ENCODE measurements around the gene TMEM273.
"Not testable (repeated sequence)": the region's sequence is repeated elsewhere in the genome, so short reads cannot be mapped to it uniquely, and the experiment has no call there.

The TMEM273 gene

DNA sequence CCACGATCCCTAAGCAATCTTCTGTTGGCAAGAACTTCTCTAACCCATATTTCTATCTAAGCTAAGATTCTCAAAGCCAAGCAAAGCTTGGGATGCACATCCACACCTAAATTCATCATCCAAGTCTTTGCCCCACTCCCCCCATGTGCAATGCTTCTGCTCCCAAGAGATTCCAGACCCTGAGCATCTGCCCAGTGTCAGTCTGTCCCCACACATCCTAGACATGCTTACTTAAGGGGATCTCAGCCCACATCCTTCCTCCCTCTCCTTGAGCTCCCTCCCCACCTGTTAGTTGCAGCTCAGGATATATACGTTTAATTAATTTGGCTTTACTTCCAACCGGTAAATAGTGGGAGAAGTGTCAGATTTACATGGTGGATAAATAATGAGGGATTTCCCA, 17.0 kb upstream of the TMEM273 start:
- no peak overlapping the region for H3K4me3 Mint-ChIP-seq
- no peaks in the 10 kb centered on the region for H3K4me1 Mint-ChIP-seq
- H3K27ac Mint-ChIP-seq, result no peak overlapping the region
- H3K9me3 Mint-ChIP-seq, result peaks cover 6% of the 10 kb centered on the region
- H3K27me3 Mint-ChIP-seq (ENCODE audit: low read depth), result peaks cover 18% of the 10 kb centered on the region
- H3K36me3 Mint-ChIP-seq (ENCODE audit: low read depth), result no peaks in the 10 kb centered on the region
- TF ChIP-seq, protein P1, sequence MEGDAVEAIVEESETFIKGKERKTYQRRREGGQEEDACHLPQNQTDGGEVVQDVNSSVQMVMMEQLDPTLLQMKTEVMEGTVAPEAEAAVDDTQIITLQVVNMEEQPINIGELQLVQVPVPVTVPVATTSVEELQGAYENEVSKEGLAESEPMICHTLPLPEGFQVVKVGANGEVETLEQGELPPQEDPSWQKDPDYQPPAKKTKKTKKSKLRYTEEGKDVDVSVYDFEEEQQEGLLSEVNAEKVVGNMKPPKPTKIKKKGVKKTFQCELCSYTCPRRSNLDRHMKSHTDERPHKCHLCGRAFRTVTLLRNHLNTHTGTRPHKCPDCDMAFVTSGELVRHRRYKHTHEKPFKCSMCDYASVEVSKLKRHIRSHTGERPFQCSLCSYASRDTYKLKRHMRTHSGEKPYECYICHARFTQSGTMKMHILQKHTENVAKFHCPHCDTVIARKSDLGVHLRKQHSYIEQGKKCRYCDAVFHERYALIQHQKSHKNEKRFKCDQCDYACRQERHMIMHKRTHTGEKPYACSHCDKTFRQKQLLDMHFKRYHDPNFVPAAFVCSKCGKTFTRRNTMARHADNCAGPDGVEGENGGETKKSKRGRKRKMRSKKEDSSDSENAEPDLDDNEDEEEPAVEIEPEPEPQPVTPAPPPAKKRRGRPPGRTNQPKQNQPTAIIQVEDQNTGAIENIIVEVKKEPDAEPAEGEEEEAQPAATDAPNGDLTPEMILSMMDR (IDR thresholded peaks at IDR 0.05; ENCODE audit: unreplicated experiment in 3 of 3), result no peak

DNA sequence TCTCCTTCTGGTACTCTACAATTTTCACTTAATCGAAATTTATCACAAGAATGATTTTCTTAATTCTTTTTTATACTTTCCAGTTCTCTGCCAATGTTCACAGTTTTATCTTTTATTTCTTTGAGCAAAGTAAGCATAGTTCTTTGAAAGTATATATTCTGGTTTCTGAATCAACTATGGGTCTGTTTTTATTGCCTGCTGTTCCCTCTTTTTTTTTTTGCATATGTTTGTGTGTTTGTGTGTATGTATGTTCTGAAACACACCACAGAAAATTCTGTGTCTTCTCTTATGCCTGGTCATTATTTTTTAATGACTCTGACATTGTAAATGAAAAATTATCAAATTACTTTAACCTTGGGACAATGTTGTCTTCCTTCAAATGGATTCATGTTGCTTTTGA, 15.9 kb upstream of the TMEM273 start:
- no peak overlapping the region for H3K4me3 Mint-ChIP-seq
- H3K9me3 Mint-ChIP-seq, result peaks cover 6% of the 10 kb centered on the region
- H3K36me3 Mint-ChIP-seq (ENCODE audit: low read depth), result no peaks in the 10 kb centered on the region
- TF ChIP-seq, protein P1 (IDR thresholded peaks at IDR 0.05; ENCODE audit: unreplicated experiment in 3 of 3), result no peak
- H3K27ac Mint-ChIP-seq, result no peak overlapping the region
- H3K4me1 Mint-ChIP-seq, result no peaks in the 10 kb centered on the region
- H3K27me3 Mint-ChIP-seq (ENCODE audit: low read depth), result peaks cover 22% of the 10 kb centered on the region

DNA sequence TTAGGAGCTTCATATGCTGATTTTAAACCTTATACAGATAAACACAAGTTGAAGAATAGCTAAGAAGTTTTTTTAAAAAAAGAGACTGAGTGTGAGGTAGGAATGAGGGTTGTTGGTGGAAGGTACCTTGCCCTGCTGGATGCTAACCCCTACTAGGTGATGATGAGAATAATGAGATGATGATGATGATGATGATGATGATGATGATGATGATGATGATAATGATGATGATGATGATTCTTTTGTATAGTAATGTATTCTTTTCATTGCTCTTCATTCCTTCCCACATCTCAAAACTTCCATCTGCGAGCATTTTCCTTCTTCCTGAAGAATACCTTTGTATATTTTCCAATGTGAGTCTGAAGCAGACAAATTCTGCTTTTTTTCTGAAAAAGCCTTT, 14.1 kb upstream of the TMEM273 start:
- Mint-ChIP-seq H3K4me3 (no peak overlapping the region), H3K27me3 (ENCODE audit: low read depth) (peaks cover 22% of the 10 kb centered on the region), H3K9me3 (peaks cover 6% of the 10 kb centered on the region), H3K27ac (no peak overlapping the region), H3K36me3 (ENCODE audit: low read depth) (no peaks in the 10 kb centered on the region), H3K4me1 (no peaks in the 10 kb centered on the region)
- TF ChIP-seq, protein P1 (IDR thresholded peaks at IDR 0.05; ENCODE audit: unreplicated experiment in 3 of 3), result no peak

DNA sequence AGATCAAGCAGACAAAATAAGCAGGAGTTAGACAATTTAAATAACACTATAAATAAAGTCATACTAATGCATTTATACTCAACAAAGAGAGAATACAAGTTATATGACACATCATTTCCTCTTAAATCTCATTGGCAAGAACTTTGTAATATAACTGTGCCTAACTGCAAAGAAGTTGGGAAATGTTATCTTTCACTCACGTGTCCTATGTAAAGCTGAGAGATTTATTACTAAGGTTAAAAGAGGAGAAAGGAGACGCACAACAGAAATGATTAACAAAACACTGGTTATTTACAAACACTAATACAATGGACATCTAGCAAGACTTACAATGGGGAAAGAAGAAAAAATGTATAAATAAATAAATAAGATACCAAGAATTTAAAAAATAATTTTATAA, 12.7 kb upstream of the TMEM273 start:
- Mint-ChIP-seq H3K4me1 (no peaks in the 10 kb centered on the region), H3K4me3 (no peak overlapping the region), H3K36me3 (ENCODE audit: low read depth) (no peaks in the 10 kb centered on the region), H3K9me3 (peaks cover 6% of the 10 kb centered on the region), H3K27ac (no peak overlapping the region), H3K27me3 (ENCODE audit: low read depth) (peaks cover 21% of the 10 kb centered on the region)
- TF ChIP-seq, protein P1 (IDR thresholded peaks at IDR 0.05; ENCODE audit: unreplicated experiment in 3 of 3), result no peak

DNA sequence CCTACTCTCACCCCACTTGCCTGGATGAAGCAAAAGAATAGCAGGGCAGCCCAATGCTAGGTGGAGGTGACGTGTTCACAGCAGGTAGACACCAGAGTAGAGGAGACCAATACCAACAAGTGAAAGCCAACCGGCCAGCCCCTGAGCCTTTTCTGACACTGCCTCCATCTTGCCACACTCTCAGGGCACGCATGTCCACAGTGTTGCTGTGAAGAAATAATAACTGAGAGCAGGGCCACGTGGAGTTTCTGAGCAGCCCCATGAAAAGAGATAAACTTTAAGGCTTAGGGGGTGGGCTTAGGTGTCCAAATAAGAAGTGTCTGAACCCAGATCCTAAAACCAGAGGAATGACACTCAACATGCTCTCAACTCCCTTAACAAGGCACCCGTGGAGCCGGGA, 9.0 kb upstream of the TMEM273 start:
- Mint-ChIP-seq H3K4me1 (no peaks in the 10 kb centered on the region), H3K9me3 (no peaks in the 10 kb centered on the region), H3K36me3 (ENCODE audit: low read depth) (no peaks in the 10 kb centered on the region), H3K27ac (no peak overlapping the region), H3K27me3 (ENCODE audit: low read depth) (peaks cover 11% of the 10 kb centered on the region), H3K4me3 (no peak overlapping the region)
- TF ChIP-seq, protein P1 (IDR thresholded peaks at IDR 0.05; ENCODE audit: unreplicated experiment in 3 of 3), result no peak

DNA sequence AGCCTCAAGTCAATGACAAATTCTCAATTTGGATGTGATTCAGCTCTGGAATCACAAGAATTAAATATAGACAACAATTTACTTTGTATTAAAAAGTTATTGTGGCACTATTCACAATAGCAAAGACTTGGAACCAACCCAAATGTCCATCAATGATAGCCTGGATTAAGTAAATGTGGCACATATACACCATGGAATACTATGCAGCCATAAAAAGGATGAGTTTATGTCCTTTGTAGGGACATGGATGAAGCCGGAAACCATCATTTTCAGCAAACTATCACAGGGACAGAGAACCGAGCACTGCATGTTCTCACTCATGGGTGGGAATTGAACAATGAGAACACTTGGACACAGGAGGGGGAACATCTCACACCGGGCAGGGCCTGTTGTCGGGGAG, 7.7 kb upstream of the TMEM273 start:
- peaks cover 11% of the 10 kb centered on the region for H3K27me3 Mint-ChIP-seq (ENCODE audit: low read depth)
- H3K36me3 Mint-ChIP-seq (ENCODE audit: low read depth); H3K4me3 Mint-ChIP-seq; H3K27ac Mint-ChIP-seq; H3K9me3 Mint-ChIP-seq; H3K4me1 Mint-ChIP-seq: not testable (repeated sequence)

All from nephron (organoid).